Glutamatergic neuron (in vitro differentiated cells): Measurements from ENCODE around the gene RASGEF1C. TPM values are rescaled to one million over a fixed set of nuclear protein-coding genes. Genes with fewer than 3 reads are reported as not detected.
A peak's percentile ranks its signal among the peaks of the same experiment; 100 is the strongest.

Experiments used
- DNase-seq: peaks from one replicate; pipeline ENCODE4 v3.0.0; 2022
- H3K27ac Mint-ChIP-seq: one replicate; pipeline ENCODE4 v1.8.0; 2020; ENCODE audit warnings: mild to moderate bottlenecking, mixed read lengths, inconsistent platforms; ENCODE audit not compliant: unreplicated experiment
- H3K27me3 Mint-ChIP-seq: one replicate; pipeline ENCODE4 v1.8.0; 2020; ENCODE audit warnings: mild to moderate bottlenecking, moderate library complexity, mixed read lengths, inconsistent platforms; ENCODE audit not compliant: unreplicated experiment
- H3K36me3 Mint-ChIP-seq: one replicate; pipeline ENCODE4 v1.8.0; 2020; ENCODE audit warnings: mild to moderate bottlenecking, mixed read lengths, inconsistent platforms; ENCODE audit not compliant: unreplicated experiment
- H3K4me1 Mint-ChIP-seq: one replicate; pipeline ENCODE4 v1.8.0; 2020; ENCODE audit warnings: mild to moderate bottlenecking, low read depth, mixed read lengths, inconsistent platforms; ENCODE audit not compliant: unreplicated experiment
- H3K4me3 Mint-ChIP-seq: one replicate; pipeline ENCODE4 v1.8.0; 2020; ENCODE audit warnings: mild to moderate bottlenecking, mixed read lengths, inconsistent platforms; ENCODE audit not compliant: unreplicated experiment
- H3K9me3 Mint-ChIP-seq: one replicate; pipeline ENCODE4 v1.8.0; 2020; ENCODE audit warnings: mild to moderate bottlenecking, moderate library complexity, mixed read lengths, inconsistent platforms; ENCODE audit not compliant: unreplicated experiment
- CTCF ChIP-seq: fragments of 200-600 bp; sonication (generic); IDR thresholded peaks from one replicate; pipeline ENCODE4 v1.5.0; 2021; ENCODE audit not compliant: partially characterized antibody, unreplicated experiment
- total RNA-seq: library from RNA; stranded (reverse); fragmentation: NEBNext Ultra II Directional; extraction: Animal tissue kit (Norgen Biotek cat#: 25700); gene quantifications from one replicate; pipeline ENCODE4 v1.2.1, GENCODE V29; 2021; ENCODE audit not compliant: unreplicated experiment

RASGEF1C gene
- total RNA-seq, 1 donor from 2014 or later = 21.1 TPM

- no peak for DNase-seq
- Mint-ChIP-seq H3K4me1 (peaks cover 9% of the 10 kb centered on the region), H3K27me3 (peaks cover 4% of the 10 kb centered on the region), H3K4me3 (no peak overlapping the region), H3K9me3 (peaks cover 7% of the 10 kb centered on the region), H3K27ac (no peak overlapping the region), H3K36me3 (no peaks in the 10 kb centered on the region)
- TF ChIP-seq CTCF = no peak
Observed at GRCh38 chr5:180202939-180203573, 6.0 kb downstream of the RASGEF1C start.

- Mint-ChIP-seq H3K27ac (peak overlapping the region; percentile 43), H3K4me1 (peaks cover 13% of the 10 kb centered on the region), H3K27me3 (peaks cover 7% of the 10 kb centered on the region), H3K36me3 (no peaks in the 10 kb centered on the region), H3K4me3 (peak overlapping the region; percentile 46), H3K9me3 (peaks cover 9% of the 10 kb centered on the region)
- peak; percentile 63 for DNase-seq
- TF ChIP-seq CTCF = peak; percentile 78
Observed at GRCh38 chr5:180201051-180201987, 7.7 kb downstream of the RASGEF1C start.

- H3K9me3 Mint-ChIP-seq = peaks cover 10% of the 10 kb centered on the region
- H3K4me3 Mint-ChIP-seq = no peak overlapping the region
- no peak for TF ChIP-seq CTCF
- peaks cover under 1% of the 10 kb centered on the region for H3K36me3 Mint-ChIP-seq
- H3K27me3 Mint-ChIP-seq = peaks cover 8% of the 10 kb centered on the region
- H3K27ac Mint-ChIP-seq = no peak overlapping the region
- DNase-seq = no peak
- H3K4me1 Mint-ChIP-seq = peaks cover 15% of the 10 kb centered on the region
Observed at GRCh38 chr5:180199390-180199789, 9.6 kb downstream of the RASGEF1C start.

- no peak for TF ChIP-seq CTCF
- Mint-ChIP-seq H3K4me1 (peaks cover 26% of the 10 kb centered on the region), H3K27me3 (peaks cover 11% of the 10 kb centered on the region), H3K36me3 (peaks cover 4% of the 10 kb centered on the region), H3K9me3 (peaks cover 12% of the 10 kb centered on the region), H3K27ac (no peak overlapping the region), H3K4me3 (no peak overlapping the region)
- DNase-seq = no peak
Observed at GRCh38 chr5:180198208-180198607, 10.8 kb downstream of the RASGEF1C start.
